NCI-H2107 treated with DMSO at 0.1 percent for 48 hours (cell line): ENCODE measurements around the gene PAWR.
"Not testable (repeated sequence)": the region's sequence is repeated elsewhere in the genome, so short reads cannot be mapped to it uniquely, and the experiment has no call there.

Experiments used
- DNase-seq: peaks from one replicate; lab custom pipeline; 2025; ENCODE audit not compliant: unreplicated experiment; lab: John Stamatoyannopoulos, UW

PAWR gene

DNA sequence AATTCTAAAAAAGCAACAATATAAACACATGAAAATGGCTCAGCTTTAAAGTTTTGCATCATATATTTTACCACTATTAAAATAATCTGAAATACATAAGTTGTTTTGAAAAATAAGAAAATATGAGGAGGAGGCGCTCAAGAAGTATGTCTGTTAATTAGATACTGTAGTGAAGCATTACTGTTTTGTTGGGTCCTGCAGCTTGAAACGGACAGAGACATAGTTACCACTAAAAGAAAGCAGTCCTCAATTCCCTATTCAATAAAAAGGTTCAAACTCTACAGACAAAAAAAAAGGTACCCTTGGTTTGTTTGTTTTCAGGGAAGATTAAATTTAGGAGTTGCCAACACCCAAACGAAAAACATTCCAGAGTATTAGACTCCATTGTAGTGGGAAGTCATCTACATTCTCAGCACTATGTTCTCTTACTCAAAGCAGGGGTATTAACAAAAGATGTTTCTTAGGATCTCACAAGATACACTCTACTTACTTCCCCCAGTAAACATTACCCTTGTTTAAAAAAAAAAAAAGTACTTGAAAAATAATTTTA lies 3.0 kb downstream of the PAWR start:
- no peak for DNase-seq

DNA sequence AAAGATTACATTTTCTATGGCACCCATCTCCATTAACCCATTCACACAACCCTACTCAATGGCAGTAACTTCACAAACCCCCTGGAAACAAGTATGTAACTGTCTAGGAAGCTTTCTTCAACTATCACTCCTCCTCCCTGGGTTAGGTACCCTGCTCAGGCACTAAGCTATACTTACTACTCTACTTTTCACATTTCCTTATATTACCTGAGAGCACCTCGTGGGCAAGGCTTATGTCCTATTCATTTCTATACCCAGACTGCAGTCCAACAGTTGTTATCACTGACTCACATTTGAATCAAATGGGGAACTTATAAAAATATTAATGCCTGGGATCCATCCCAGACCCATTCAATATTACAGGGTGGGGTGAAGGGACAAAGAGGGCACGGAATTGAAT lies 4.6 kb downstream of the PAWR start:
- no peak for DNase-seq

DNA sequence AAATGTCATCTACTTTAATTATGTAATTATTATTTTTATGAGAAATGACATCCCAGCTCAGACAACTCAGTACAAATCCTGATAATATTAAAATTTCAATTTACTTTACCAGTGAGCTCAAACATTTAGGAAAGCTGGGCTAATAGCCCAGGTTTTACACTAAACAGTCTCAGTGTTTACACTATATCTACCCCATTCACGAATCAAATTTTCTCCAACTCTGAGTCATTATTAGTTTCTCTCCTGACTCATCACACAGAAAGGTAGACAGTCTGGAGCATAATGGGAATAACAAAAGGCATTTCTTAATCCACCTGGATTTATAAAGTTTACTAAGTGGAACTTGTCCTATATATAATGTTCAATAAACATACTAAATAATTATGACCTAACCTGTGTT lies 5.7 kb downstream of the PAWR start:
- no peak for DNase-seq

DNA sequence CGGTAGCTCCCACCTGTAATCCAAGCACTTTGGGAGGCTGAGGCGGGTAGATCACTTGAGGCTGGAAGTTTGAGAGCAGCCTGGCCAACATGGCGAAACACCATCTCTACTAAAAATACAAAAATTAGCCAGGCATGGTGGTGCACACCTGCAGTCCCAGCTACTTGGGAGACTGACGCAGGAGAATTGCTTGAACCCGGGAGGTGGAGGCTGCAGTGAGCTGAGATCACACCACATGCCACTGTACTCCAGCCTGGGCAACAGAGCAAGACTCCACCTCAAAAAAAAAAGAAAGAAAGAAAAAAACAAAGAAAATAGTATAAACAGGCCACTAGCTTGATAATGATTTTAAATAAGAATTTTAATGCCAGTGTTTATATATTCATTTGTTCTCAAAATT lies 6.4 kb downstream of the PAWR start:
- DNase-seq: not testable (repeated sequence)

DNA sequence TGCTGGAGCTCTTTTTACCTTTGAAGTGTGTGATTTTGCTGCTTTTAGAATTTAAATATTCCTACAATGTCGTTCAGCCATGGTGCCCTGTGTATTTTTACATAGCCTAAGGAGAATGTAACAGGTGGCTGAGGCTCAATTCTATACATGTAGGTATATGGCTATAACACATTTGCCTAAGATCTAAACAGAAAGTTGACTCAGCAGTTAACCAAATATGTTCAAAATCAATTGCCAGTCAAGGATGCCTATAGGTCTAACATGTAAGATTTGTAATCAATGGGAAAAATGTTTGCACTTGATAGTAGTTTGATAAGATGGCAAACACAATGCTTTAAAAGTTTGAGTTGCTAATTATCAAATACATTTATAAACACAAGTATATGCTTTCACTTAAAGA lies 8.2 kb downstream of the PAWR start:
- no peak for DNase-seq

DNA sequence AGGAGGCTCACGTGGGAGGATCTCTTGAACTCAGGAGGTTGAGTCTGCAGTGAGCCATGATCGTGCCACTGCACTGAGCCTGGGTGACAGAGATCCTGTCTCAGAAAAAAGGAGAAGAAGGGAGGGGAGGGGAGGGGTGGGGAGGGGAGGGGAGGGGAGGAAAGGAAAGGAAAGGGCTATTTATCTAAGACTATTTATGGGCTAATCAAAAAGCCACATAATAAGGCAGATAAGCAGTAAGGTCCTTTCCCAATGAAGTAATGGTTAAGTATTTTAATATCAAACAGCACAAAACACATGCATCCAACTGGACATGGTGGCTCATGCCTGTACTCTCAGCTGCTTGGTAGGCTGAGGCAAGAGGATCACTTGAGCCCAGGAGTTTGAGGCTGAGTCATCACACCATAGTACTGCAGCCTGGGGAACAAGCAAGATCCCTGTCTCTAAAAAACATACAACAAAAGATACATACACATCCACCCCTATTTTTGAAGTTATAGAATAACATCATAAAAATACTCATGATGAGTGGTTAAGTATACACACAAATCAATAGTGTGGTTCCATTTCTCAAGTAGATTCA lies 9.7 kb downstream of the PAWR start:
- no peak for DNase-seq

DNA sequence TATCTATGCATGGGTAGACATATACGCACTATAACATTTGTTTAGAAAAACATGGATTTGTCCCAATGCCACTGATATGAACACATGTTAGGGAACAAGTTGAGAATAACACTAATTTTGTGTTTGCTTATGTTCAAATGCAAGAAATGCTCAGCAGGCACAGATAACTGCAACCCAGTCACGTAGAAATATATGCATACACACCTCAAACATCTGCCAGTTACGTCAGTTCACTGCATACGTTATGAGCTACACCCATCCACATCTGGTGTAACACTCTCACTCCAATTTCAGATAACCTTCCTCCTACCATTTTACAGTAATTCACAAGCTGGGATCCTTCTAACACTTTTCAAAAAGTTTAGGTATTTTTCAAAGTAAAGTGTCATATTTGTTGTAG lies 10.7 kb downstream of the PAWR start:
- no peak for DNase-seq

DNA sequence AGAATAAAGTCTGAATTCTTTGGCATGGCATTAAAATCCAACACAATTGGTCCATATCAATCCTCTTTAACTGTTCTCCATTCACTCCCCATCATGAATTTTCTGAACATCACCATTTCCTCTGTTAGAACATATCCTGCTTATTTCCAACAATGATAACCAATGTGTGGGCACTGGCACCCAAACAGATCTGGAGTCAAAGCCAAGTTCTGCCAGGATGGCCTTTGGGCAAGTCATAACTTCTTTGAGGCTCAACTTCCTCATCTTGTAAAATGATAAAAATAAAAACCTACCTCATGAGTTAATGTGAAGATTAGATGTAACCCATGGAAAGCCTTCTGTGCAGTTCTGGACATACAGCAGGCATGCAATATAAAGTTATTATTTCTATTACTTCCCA lies 12.5 kb downstream of the PAWR start:
- DNase-seq: no peak

DNA sequence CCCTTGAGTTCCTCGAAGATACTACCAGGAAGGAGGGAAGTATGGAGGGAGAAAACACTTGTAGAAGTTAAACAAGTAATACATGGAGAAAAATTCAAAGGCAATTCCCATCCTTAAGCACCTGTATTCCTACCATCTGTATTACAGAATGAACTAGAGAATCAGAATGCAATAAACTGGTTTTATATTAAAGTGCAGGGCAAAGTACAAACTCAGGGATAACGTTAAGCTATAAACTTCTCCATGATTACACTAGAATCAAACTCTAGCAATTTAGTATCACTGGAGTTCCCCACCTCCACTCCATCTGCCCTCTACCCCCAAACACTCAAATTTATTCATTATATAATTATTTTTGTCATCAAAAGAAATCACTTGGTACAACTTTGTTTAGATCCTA lies 13.1 kb downstream of the PAWR start:
- DNase-seq: no peak

DNA sequence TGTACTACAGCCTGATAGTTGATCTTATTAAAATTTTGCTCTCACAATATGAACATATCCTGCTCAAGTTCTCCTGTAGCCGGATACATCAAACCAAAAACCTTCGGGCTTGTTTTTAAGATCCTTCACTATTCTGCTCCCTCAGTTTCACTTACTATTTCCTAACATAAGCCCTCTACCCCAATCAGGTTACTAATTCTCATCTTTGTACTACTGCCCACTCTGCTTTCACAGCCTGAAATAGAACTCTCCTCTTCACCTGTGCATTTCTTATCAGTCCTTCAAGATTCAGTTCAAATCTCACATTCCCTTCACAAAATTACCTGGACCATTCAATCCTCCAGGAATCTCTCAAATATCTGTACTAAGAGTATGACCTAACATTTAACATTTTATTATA lies 14.2 kb downstream of the PAWR start:
- DNase-seq: no peak

DNA sequence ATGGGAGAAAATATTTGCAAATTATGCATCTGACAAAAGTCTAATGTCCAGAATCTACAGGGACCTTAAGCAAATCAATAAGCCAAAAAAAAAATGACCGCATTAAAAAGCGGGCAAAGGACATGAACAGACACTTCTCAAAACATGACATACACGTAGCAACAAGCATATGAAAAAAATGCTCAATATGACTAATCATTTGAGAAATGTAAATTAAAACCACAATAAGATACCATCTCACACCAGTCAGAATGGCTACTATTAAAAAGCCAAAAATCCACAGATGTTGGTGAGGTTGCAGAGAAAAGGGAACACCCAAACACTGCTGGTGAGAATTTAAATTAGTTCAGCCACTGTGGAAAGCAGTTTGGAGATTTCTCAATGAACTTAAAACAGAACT lies 16.1 kb downstream of the PAWR start:
- DNase-seq: no peak

DNA sequence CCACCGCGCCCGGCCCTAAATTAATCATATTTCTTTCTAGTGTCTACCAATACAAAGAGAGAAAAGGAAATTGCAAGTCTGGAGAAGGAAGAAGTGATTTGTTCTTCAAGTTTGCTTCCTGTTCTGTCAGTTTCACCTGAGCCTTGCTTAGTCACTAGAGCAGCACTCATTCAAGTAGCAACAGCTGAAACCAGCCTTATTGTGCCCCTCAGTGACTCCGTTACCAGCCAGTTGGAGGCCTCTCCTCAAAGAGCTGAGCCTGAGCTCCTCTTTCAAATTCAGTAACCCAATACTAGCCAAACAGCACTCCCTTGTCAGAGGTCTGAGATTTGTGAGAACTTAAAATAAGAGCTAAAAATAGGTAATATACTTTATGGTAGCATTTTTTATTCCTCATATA lies 17.4 kb downstream of the PAWR start:
- DNase-seq: peak; percentile 70

DNA sequence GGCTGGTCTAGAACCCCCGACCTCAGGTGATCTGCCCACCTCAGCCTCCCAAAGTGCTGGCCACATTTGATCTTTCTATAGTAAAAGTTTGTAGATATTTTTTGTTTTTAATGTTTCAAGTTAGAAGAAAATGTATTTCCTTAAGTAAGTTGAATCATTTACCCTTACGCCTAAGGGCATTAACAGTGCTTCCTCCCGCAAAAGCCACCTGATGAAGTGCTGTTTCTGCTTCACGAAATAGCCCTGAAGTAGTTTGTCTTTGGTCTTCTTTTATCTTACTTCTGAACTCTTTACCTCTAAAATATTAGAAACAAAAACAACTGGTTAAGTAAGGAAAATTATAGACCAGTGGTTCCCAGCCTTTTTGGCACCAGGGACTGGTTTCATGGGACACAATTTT lies 22.7 kb downstream of the PAWR start:
- DNase-seq: no peak

DNA sequence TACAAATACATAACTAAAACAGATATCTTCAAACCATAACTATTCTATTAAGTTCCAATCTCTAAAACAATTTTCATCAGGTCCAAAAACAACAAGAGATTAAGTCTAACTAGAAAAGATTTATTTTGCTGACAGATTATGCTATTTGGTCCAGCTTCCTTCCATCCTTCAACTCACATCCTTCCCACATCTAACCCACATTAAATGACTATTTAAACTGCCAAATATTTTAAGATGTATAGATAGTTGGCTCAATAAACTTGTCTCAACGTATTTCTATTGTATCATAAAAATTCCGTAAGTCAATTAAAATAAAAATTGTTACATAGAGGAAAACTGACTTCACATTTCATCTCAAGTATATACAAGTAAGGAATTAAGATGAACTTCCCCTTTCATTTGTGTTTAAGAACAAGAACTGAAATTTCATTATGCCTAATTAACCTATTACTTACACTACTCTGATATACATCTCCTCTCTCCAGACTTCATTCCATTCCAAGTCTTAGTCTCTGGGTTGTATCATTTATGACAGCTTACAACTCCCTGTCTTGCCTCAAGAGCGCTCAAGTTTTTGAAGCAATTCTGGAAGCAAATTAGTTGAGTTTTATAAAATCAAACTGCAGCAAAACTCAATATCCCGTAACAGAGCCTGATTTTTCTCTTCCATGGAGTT lies 25.4 kb downstream of the PAWR start:
- no peak for DNase-seq

DNA sequence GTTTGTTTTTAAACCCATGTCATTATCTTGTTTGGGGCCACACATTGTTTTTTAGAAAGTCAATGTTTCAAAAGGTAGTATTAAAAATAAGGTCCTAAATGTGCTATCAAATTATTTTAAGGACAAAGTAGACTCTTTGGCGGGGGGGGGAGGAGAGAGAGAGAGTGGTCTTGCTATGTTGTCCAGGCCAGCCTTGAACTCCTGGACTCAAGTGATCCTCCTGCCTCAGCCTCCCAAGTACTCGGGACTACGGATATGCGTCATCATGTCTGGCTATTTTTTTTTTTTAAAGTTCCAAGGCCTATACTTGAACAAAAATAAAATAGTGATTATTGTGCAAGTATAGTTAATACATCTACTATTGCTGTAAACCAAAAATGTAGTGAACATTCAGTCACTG lies 26.2 kb downstream of the PAWR start:
- no peak for DNase-seq

DNA sequence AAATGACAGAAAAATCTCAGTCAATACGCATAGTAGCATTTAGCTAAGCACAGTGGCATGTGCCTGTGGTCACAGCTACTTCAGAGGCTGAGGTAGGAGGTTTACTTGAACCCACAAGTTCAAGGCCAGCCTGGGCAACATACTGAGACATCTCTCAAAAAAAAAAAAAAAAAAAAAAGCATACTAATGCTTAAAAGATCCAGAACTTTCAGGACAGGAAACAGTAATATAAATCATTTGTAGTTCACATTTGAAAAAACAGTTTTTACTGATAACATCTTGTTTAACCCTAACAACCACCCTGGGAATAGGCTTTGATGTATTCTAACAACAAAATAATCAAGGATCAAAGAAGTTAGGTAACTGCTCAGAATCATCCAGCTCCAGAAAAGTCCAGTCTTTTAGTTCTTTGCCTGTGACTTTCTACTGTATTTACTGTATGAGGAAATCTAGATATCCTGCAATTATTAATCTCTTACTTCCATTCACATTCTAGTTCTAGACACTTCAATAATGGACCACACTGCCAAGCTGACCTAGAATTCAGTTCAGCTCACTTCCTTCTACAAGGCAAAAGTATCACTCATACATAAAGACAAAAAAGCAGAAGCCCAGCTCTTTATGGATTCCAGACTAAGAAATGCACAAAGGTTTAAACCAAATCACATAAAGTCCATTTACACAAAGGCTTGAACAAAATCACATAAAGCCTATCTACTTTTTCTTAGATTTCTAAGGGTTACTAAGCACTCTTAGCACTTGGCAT lies 28.5 kb downstream of the PAWR start:
- no peak for DNase-seq

DNA sequence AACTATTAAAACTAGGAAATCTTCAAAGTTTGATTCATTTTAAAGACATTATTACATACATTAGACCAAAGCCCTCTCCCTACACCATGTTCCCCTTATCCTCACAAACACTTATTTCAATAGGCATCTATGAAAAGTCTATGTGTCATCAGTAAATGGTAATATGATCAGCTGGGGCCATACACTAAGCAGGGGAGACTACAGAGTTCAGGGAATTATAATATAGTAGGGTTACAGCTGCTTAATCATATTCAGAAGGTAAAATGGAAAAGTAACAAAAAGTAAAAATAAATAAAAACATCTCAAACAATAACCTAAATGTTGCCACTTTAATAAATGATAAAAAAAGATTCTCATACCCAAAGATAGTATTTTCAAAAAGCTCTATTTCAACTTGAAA lies 29.1 kb downstream of the PAWR start:
- no peak for DNase-seq

DNA sequence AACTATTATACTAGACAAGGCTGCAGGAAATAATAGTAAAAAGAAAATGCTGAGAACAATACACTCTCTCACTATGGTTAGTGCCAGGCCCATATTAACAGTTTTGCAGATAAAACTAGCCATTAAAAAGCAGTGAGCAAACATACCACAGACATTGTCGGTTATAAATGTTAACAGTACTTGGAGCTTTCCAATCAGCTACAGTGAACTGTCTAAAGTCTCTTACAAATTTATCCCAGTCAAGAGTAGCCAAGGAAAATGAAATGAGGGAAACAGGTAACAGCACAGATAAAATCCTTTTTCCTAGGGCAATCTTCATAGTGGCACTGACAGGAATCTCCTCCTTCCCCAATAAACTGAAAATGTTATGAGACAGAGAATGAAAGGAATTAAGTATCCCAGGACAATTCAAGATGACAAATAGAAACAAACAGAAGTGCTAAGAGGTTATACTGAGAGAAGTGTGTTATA lies 30.8 kb downstream of the PAWR start:
- no peak for DNase-seq

DNA sequence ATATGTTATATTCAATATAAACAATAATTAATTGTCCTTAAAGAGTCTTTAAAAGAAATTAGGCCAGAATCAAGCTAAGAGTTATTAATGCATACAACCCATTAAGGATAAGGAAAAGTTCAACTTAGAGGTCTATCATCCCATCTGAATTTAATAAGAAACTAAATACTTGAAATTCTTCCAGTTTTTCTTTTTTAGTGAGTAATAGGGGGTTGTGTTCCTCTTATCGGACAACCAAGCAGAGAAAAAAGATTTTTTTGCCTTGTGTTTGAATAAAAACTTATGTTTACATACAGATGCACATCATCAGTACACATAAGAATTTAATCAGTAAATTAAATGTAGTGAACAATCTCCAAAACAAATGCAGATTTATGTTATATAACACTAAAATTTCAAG lies 32.5 kb downstream of the PAWR start:
- DNase-seq: no peak

DNA sequence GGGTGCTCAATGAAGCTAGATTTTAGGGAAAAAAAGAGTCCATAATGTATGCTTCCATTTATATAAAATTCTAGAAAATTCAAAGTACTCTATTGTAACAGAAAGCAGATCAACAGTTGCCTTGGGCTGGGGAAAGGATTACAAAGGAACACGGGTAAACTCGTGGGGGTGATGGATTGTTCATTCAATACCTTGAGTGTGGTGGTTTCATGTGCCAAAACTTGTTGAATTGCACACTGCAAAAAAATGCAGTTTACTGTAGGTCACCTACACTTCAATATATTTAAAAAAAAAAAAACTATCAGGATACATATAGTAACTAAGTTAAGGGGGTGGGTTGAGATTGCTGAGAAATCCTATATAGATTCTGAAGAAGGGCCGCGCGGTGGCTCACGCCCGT lies 33.6 kb downstream of the PAWR start:
- DNase-seq: no peak

DNA sequence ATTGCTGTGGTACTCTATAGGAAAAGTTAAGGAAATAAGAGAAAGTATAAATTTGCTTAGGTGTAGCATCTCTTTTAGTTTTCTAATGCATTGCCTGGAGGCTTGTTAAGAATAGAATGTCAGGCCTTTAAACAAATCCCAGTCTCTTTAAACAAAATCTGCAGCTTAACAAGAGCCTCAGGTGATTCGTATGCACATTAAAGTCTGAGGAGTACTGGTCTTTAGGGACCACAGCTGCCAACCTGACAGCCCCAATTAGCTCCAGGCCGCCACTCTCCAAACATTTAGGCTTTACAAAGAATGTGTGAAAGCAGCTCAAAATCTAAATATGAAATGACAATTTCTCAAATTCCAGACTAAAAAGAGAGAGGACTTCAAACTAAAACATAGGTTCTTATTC lies 35.7 kb downstream of the PAWR start:
- no peak for DNase-seq

DNA sequence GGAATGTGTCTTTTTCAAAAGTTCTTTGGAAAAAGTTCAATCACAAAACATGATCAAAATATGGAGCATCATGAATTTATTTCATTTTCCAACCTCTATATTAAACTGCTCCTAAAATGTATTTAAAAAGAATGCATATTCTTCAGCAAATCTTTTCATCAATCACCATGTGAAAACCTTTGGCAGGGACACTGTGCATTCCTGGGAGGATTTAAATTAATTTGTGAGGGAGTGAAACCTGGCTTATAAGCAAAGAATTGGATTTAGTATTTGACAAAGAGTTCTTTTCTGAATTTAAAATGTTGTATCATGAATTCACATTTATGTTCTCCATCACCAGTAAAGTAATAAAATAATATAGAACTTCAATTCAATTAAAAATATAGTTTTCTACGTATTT lies 38.2 kb downstream of the PAWR start:
- DNase-seq: no peak
